ENCODE results near the gene ANO9.

The ANO9 gene

DNA sequence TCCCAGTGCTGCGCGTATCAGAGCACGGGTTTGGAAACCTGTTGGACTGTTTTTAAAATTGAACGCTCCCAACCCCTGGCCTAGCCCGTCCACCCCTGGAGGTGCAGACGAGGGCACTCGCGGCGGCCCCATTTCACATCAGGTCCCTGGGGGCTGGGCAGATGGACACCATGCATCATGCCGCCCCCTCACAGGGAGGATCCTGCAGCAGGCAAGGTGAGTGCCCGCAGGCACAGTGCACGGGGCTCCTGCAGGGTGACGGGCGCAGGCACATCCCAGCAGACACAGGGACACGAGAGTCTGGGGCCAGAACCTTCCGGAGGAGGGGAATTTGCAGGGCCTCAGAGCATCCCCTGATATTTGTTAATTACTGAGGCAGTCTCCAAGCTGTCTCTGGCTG is 7.3 kb downstream of the ANO9 start:
- DNase-seq (ENCODE audit: low spot score), result no peak
- TF ChIP-seq, protein P1, sequence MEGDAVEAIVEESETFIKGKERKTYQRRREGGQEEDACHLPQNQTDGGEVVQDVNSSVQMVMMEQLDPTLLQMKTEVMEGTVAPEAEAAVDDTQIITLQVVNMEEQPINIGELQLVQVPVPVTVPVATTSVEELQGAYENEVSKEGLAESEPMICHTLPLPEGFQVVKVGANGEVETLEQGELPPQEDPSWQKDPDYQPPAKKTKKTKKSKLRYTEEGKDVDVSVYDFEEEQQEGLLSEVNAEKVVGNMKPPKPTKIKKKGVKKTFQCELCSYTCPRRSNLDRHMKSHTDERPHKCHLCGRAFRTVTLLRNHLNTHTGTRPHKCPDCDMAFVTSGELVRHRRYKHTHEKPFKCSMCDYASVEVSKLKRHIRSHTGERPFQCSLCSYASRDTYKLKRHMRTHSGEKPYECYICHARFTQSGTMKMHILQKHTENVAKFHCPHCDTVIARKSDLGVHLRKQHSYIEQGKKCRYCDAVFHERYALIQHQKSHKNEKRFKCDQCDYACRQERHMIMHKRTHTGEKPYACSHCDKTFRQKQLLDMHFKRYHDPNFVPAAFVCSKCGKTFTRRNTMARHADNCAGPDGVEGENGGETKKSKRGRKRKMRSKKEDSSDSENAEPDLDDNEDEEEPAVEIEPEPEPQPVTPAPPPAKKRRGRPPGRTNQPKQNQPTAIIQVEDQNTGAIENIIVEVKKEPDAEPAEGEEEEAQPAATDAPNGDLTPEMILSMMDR (IDR thresholded peaks at IDR 0.05; ENCODE audit: extremely low read depth, insufficient read depth, missing control alignments), result no peak
- in situ Hi-C loops (cut with MboI; ENCODE audit: low pct_unique_long_range_greater_than_20kb, low sequenced_read_pairs, unreplicated experiment), result no loop called here

DNA sequence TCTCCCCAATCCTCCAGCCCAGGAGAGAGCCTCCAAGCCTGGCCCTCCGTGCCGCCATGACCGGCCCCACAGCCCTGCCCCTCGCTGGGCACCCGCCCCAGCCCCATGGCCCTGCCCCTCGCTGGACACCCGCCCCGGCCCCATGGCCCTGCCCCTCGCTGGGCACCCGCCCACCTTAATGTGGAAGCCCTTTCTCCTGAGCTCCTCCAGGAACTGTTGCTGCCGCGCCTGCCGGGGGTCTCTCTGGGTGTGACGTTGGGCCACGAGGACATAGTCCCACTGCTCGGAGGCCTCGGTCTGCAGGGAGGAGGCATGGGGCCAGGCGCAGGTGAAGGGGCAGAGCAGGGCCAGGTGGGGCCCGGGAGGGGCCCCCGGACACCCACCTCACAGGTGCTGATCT is 8.2 kb downstream of the ANO9 start:
- TF ChIP-seq, protein P1 (IDR thresholded peaks at IDR 0.05; ENCODE audit: extremely low read depth, insufficient read depth, missing control alignments), result no peak
- in situ Hi-C loops (cut with MboI; ENCODE audit: low pct_unique_long_range_greater_than_20kb, low sequenced_read_pairs, unreplicated experiment), result no loop called here
- no peak for DNase-seq (ENCODE audit: low spot score)

DNA sequence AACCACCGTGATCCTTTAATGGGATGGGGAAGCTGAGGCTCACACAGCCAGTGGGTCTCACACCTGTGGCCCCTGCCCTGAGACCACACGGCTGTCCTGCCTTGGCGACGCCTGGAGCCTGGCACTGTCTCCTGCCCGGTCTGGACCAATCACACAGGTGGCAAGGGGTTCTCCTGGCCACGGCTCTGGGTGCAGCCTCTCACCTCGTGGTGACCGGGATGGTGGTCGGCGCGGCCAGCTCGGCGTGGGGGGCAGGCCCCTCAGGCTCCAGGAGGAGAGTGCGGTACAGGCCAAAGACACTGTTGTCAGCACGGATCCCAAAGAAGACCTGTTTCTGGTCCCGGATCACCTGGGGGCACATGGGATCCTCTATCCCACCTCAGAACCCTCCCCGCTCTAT is 8.7 kb downstream of the ANO9 start:
- no peak for DNase-seq (ENCODE audit: low spot score)
- in situ Hi-C loops (cut with MboI; ENCODE audit: low pct_unique_long_range_greater_than_20kb, low sequenced_read_pairs, unreplicated experiment), result no loop called here
- TF ChIP-seq, protein P1 (IDR thresholded peaks at IDR 0.05; ENCODE audit: extremely low read depth, insufficient read depth, missing control alignments), result no peak

DNA sequence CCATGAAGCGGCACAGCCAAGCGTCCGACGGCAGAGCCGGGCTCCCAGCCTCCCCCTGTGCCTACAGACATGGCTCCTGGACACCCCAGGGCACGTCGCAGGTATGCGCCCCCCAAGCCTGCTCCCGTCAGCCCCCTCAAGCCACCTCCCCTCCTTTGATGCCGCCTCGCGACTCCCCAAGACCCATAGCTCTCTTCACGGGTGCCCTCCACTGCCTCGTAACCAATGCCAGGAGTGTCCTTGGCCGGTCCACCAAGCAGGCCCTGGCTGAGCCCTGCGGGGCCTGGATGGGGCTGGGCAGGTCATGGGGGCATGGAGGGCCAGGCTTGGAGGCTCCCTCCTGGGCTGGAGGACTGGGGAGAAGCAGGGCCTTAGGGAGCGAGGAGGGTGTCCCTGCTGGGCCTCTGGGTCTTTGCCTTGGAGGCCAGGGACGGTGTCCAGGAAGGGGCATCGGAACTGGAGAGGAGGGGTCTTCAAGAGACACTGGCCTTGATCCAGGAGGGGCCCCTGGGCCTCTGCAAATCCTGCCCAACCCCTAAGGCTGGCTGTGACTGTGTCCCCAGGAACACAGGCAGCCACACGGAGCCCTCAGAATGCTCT is 9.2 kb downstream of the ANO9 start:
- in situ Hi-C loops (cut with MboI; ENCODE audit: low pct_unique_long_range_greater_than_20kb, low sequenced_read_pairs, unreplicated experiment), result no loop called here
- TF ChIP-seq, protein P1 (IDR thresholded peaks at IDR 0.05; ENCODE audit: extremely low read depth, insufficient read depth, missing control alignments), result no peak
- DNase-seq (ENCODE audit: low spot score), result no peak

DNA sequence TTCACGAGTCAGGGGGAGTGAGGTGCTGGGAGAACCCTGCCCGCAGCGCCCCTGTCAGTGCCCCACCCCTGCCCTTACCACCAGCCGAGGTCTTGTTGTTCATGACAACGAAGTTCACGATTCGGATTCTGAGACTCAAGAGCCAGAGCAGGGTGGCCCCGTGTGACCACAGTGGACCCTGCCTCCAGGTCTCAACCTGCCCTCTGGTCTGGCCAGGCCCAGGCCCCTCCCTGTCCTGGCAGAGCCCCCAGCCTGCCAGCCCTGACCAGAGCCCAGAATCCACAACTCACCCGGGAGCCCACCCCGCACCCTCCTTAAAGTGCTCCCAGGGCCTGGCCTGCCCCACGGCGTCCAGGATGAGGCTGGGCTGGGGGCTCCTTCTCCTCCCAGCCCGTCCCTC is 9.9 kb downstream of the ANO9 start:
- DNase-seq (ENCODE audit: low spot score), result no peak
- in situ Hi-C loops (cut with MboI; ENCODE audit: low pct_unique_long_range_greater_than_20kb, low sequenced_read_pairs, unreplicated experiment), result no loop called here
- TF ChIP-seq, protein P1 (IDR thresholded peaks at IDR 0.05; ENCODE audit: extremely low read depth, insufficient read depth, missing control alignments), result no peak

DNA sequence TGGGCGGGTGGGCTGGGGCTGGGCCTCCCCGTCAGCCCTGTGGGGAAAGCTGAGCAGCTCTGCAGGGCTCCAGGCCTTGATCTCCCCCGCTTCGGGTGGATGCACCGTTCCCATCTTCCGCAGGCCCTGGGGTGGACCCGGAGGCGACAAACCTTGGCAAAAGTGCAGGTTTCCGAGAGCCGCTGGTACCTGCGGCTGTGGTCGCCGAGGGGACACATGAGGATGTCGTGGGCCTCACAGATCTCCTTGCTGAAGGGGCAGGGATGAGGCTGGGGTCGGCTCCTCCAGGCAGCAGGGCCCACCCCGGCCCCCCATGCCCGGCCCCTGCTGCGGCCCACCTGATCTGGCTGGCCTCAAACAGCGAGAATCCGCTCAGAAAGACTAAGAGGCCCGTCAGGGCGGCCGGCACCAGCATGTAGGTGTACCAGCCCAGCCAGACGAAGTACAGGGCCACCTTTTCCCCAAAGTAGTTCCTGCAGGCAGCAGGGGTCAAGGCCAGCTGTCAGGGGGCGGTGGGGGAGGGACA is 11.8 kb downstream of the ANO9 start:
- in situ Hi-C loops (cut with MboI; ENCODE audit: low pct_unique_long_range_greater_than_20kb, low sequenced_read_pairs, unreplicated experiment), result no loop called here
- TF ChIP-seq, protein P1 (IDR thresholded peaks at IDR 0.05; ENCODE audit: extremely low read depth, insufficient read depth, missing control alignments), result no peak
- DNase-seq (ENCODE audit: low spot score), result no peak
